Mononuclear cell (primary cell): ENCODE measurements around the gene BRINP2. TPM values are rescaled to one million over a fixed set of nuclear protein-coding genes. Genes with fewer than 3 reads are reported as not detected.

ENCODE experiments used
- H3K27me3 ChIP-seq: 2 replicates; pipeline ENCODE4 v1.6.0; 2011; ENCODE audit warnings: low read length, control low read depth; ENCODE audit not compliant: insufficient read depth
- H3K4me1 ChIP-seq: 2 replicates; pipeline ENCODE4 v1.5.1; 2011; ENCODE audit warnings: mild to moderate bottlenecking, low read length, control low read depth; ENCODE audit not compliant: insufficient read depth
- H3K4me3 ChIP-seq: 2 replicates; pipeline ENCODE4 v1.5.1; 2011; ENCODE audit warnings: mild to moderate bottlenecking, low read length, moderate library complexity
- H3K9me3 ChIP-seq: 2 replicates; pipeline ENCODE4 v1.5.1; 2011; ENCODE audit warnings: low read depth, mild to moderate bottlenecking, control low read depth, low read length
- total RNA-seq: library from RNA; depleted of rRNA; stranded (reverse); fragments of >200 nt; gene quantifications from one replicate; pipeline ENCODE4 v1.2.3, GENCODE V29; 2012

The BRINP2 gene
- total RNA-seq, 1 donor, result not detected

DNA sequence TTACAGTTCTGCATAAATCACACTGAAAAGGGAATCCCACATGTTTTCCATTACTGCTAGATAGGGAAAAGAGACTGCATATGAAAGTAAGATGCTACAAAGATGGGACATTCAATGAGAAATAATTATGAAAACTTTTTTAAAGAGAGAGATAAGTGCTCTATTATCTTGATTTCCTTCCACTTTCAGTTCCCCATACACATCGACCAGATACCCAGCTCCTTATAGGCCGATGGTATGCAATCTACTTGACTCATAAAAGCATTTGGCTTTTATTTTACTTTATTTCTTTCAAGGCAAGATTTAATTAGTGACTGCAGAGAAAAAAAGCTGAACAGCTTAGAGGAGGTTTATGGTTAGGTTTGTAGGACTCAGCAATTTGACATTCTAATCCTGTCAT, 13.1 kb downstream of the BRINP2 start:
- Histone ChIP-seq H3K4me3 (no peak overlapping the region), H3K4me1 (no peaks in the 10 kb centered on the region), H3K9me3 (no peaks in the 10 kb centered on the region), H3K27me3 (peaks cover 4% of the 10 kb centered on the region)

DNA sequence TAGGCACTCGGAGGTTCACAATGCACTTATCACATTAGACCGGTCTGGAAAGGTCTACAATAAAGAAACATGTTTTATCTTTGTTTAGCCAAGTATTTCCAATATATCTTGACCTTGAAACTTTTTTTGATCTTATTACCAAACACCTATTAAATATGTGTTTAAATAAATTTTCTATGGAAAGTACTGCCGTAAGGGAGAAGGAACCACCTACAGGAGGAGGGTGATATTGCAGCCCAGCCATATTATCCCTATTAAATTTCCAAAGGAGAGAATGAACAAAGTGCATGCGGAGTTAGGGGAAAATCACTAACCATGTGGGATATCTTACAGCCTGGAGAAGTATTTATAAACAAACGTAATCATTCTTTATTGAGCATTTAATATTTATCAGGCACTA, 14.5 kb downstream of the BRINP2 start:
- Histone ChIP-seq H3K9me3 (no peaks in the 10 kb centered on the region), H3K27me3 (peaks cover 4% of the 10 kb centered on the region), H3K4me1 (no peaks in the 10 kb centered on the region), H3K4me3 (no peak overlapping the region)

DNA sequence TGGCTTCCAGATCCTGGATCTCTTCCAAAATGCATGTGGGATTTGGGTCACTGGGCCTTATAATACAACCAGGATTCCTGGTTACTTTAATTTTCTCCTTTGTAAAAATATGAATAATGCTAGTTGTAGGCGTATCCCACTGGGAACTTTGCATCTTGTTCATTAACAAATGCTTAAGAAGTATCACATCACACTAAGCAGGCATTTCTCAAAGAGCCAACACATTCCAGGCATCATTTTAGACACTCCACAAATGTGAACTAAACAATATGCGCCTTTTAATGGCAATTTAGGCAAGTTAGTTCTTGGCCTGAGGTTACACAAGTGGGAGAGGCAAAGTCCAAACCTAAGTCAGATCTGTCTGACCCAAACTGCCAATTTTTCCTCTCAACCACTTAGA, 15.9 kb downstream of the BRINP2 start:
- Histone ChIP-seq H3K27me3 (no peaks in the 10 kb centered on the region), H3K4me1 (no peaks in the 10 kb centered on the region), H3K9me3 (no peaks in the 10 kb centered on the region), H3K4me3 (no peak overlapping the region)

DNA sequence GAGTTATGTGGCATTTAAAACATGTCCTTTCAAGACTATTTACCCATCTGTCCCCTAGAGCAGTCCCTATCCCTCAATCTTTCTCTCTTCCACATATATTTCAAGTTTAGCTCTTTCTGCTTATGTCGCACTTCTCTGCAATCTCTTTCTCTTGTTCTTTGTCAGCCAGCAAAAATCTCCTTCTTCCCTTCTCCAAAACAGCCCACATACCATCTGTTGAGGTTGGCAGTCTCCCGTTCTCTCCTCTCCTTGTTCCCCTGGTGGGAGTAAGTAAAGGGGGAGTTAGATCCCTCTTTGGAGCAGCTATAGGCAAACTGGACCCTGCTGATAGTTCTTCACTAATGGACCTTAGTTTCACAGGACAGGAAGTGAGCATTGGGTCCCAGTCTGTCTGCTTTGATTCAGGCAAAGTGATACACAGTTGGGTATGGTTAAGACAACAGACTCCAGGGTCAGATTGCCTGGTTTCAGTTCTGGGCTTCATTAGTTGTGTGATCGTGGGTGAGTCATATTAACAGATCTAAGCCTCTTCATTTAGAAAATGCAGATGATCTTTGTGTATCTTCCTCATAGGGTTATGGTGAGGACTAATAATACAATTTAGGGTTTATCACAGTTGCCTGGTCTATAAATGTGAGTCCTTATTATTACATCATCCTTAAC, 19.7 kb downstream of the BRINP2 start:
- H3K9me3 ChIP-seq, result no peaks in the 10 kb centered on the region
- no peaks in the 10 kb centered on the region for H3K4me1 ChIP-seq
- no peak overlapping the region for H3K4me3 ChIP-seq
- H3K27me3 ChIP-seq, result no peaks in the 10 kb centered on the region

DNA sequence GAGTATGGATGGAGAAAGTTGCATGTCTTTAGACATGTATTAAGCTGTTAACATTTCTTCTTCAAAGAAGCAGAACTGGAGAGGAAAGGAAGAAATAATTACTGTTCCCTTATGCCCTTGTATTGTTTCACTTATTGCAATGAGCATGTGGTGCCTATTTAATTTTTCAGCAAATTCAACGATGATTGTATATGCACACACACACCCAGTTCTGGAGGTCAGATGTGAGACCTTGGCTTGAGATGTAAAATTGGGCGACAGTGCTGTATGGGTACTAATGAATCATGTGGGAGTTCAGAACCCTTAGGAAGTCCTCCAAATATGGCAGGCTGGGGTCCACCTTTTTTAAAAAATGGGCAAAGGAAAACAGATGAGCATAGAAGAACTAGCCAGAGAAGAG, 27.5 kb downstream of the BRINP2 start:
- Histone ChIP-seq H3K4me3 (no peak overlapping the region), H3K9me3 (no peaks in the 10 kb centered on the region), H3K4me1 (no peaks in the 10 kb centered on the region), H3K27me3 (no peaks in the 10 kb centered on the region)

DNA sequence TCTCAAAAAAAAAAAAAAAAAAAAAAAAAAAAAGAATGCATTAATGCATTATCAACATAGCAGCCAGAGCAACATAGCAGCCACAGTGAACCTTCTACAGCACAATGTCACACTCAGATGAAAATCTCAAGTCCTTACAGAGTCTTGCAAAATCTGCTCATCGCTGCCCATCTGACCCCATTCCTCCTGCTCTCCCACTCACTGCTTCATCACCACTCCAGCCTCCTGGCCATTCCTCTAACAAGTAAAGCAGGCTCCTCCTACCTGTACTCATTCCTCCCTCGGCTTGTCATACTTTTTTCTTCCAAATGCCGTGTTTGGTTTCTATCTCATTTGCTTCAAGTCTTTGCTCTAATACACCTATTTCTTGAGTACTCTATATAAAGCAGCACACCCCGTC, 29.5 kb downstream of the BRINP2 start:
- Histone ChIP-seq H3K9me3 (no peaks in the 10 kb centered on the region), H3K4me3 (no peak overlapping the region), H3K27me3 (no peaks in the 10 kb centered on the region), H3K4me1 (no peaks in the 10 kb centered on the region)

DNA sequence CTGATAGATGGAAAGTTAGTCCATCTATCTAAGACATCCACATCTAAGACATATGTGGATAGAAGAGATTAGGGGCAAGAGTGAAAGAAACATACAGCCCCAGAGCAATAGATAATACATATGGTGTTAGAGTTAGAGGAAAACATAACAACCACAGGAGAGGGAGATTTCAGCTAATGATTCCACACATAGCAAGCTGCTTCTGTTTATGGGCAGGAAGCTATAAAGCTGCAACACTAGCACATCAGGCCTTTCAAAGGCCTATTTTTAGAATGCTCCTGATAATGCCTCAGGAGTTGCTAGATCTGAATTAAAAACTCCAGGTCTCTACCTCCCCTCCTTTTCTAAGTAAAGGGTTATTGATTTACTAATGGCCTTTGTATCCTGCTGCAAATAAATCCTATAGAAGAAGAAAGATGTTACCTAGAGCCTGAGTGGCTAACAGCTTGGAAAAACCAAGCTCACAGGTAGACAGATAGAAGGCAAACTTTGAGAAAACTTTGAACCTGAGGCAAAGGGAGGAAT, 36.1 kb downstream of the BRINP2 start:
- H3K4me3 ChIP-seq, result no peak overlapping the region

DNA sequence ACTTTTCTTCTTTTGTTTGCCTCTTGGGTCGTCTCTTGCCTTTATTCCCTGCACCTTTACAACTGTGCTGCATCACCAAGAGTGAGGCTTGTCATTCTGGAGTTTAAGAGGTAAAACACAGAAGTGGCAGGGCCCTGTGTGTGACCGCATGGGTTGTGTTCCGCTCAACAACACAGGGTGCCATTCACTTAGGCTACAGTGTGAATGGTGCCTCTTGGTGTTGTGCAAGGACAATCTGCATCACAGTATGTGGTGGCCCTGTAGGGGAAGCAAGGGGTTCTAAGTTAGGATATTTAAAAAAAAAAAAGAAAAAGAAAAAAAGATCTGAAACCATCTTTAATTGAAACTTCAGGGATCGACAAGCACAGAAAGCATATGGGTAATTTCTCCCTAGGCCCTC, 38.2 kb downstream of the BRINP2 start:
- H3K27me3 ChIP-seq, result no peaks in the 10 kb centered on the region
- H3K9me3 ChIP-seq, result no peaks in the 10 kb centered on the region
- H3K4me3 ChIP-seq, result no peak overlapping the region
- no peaks in the 10 kb centered on the region for H3K4me1 ChIP-seq

More for the DNA sequence above, 36.1 kb downstream of the BRINP2 start:
- H3K9me3 ChIP-seq, result no peaks in the 10 kb centered on the region
- H3K4me1 ChIP-seq, result no peaks in the 10 kb centered on the region
- no peaks in the 10 kb centered on the region for H3K27me3 ChIP-seq

DNA sequence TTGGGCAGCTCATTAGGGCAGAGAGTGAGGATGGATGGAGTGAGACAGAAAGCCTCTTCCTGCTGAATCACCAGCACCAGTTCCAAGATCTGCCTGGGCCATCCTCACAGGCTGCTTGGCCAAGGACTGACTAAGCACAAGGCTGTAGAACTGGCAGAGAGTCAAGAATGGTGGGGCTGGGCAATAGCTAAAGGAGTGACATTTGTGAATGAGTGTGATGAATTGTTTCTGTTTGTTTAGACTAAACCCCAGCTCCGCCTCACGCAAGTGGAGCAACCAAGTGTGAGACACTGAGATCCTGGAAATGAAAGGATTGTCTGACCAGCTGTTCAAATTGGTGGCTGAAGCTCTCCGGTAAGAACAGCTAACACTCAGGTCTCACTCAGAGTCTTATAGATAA, 38.6 kb downstream of the BRINP2 start:
- Histone ChIP-seq H3K4me3 (no peak overlapping the region), H3K27me3 (no peaks in the 10 kb centered on the region), H3K4me1 (no peaks in the 10 kb centered on the region), H3K9me3 (no peaks in the 10 kb centered on the region)

DNA sequence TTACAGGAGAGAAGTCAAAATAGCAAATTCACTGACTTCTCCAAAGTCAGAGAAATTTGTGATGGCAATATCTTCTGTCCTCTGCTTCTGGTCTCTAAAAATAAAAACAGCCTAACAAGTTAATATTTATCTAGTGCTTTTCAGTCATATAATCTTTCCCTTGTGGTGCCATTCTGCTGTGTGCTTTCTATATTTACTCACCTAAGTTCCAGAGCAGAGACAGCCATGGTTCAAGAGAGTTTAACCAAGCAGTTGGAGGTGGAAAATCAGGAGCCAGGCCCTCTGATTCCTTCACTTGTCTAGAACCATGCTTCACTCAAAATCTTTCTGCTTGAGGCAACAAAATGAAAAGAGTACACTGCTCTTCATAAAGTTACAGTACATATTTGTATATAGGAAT, 39.3 kb downstream of the BRINP2 start:
- no peaks in the 10 kb centered on the region for H3K27me3 ChIP-seq
- no peaks in the 10 kb centered on the region for H3K4me1 ChIP-seq
- no peaks in the 10 kb centered on the region for H3K9me3 ChIP-seq
- no peak overlapping the region for H3K4me3 ChIP-seq

DNA sequence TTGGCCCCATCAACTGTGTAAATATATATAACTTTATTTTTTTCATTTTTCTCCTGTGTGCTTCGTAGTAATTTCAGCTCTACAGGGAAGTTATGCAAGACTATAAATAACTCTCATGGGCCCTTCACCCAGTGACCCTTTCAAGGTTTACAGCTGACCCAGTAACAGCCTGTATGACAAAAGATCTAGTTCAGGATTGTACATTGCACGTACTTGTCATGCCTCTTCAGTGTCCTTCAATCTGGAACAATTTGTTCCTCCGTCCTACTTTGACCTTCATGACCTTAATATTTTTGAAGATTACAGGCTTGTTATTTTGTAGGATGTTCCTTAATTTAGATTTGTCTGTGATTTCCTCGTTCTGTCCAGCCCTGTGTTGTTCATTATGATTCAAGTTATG, 40.5 kb downstream of the BRINP2 start:
- Histone ChIP-seq H3K27me3 (no peaks in the 10 kb centered on the region), H3K9me3 (no peaks in the 10 kb centered on the region), H3K4me1 (no peaks in the 10 kb centered on the region), H3K4me3 (no peak overlapping the region)

DNA sequence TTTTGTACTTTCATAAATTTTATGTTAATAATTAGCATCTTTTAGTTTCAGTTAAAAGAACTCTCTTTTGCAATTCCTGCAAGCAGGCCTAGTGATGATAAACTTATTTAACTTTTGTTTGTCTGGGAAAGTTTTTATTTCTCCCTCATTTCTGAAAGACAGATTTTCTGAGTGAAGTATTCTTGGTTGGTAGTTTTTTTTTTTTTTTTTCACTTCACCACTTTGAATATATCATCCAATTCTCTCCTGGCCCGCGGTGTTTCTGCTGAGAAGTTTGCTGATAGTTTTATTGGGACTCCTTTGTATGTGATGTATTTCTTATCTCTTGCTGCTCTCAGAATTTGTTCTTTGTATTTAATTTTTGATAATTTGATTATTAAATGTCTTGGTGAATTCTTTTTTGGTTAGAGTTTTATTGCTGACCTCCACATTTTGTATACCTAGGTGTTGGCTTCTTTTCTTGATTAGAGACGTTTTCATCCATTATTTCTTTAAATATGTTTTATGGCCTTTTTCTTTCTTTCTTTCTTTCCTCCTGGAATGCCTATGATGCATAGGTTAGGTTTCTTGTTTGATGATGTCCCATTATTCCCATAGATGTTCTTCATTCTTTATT, 45.9 kb downstream of the BRINP2 start:
- Histone ChIP-seq H3K9me3 (peaks cover 15% of the 10 kb centered on the region), H3K4me3 (no peak overlapping the region), H3K4me1 (no peaks in the 10 kb centered on the region), H3K27me3 (no peaks in the 10 kb centered on the region)

DNA sequence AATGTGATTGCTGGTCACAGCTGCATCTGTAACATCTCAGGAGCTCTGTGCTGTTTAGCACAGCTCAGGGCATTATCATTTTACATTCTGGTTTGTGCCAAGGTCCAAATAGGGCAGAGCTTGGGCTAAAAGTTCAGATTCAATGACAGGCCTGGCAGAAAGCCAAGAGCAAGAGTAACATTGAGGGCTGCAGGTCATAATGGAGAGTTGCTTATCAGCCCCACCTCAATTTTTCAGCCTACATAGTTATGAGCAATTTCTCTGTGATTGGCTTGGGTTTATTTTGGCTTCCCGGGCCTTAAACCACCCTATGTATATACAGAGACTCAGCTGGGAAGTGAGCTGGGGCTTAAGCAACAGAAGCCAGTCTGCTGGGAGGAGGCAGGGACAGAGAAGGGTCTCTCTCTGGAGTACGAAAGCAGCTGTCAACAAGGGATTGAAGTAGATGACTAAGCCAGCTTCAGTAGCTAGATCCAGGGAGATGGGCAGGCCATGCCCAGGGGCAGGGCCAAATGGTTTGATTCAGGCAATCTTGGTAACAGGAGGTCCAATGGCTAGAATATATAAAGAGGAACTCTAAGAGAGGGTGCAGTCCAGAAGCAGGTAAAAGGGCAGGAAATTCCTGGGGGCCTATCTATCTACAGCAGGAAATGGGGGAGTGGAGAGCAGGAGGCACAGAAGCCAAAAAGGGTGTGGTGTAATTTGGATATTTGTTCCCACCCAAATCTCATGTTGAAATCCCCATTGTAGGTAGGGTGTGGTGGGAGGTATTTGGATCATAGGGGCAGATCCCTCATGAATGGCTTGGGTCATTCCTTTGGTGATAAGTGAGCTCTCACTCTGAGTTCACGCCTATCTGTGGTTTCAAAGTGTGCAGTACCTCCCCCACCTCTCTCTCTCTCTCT, 49.0 kb downstream of the BRINP2 start:
- Histone ChIP-seq H3K4me3 (no peak overlapping the region), H3K4me1 (no peaks in the 10 kb centered on the region), H3K27me3 (no peaks in the 10 kb centered on the region), H3K9me3 (peaks cover 15% of the 10 kb centered on the region)

DNA sequence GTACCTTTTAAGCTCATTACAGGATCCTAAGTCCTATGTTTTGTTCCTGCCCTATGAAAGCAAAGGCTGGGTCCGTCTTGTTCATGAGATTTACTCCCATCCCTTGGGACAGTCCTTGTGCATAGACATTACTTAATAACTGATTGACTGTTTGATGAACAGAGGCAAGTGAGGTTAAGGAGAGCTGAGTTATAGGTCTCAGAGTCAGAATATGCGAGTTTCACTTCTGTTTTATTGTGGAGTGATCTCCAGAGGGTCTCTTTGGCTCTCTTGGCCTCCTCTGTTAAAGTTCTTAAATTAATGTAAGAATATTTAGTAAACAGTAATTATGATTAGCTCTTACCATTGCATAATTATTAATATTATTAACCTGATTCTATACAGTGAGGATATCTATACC, 52.6 kb downstream of the BRINP2 start:
- Histone ChIP-seq H3K4me3 (no peak overlapping the region), H3K27me3 (no peaks in the 10 kb centered on the region), H3K4me1 (no peaks in the 10 kb centered on the region), H3K9me3 (no peaks in the 10 kb centered on the region)

DNA sequence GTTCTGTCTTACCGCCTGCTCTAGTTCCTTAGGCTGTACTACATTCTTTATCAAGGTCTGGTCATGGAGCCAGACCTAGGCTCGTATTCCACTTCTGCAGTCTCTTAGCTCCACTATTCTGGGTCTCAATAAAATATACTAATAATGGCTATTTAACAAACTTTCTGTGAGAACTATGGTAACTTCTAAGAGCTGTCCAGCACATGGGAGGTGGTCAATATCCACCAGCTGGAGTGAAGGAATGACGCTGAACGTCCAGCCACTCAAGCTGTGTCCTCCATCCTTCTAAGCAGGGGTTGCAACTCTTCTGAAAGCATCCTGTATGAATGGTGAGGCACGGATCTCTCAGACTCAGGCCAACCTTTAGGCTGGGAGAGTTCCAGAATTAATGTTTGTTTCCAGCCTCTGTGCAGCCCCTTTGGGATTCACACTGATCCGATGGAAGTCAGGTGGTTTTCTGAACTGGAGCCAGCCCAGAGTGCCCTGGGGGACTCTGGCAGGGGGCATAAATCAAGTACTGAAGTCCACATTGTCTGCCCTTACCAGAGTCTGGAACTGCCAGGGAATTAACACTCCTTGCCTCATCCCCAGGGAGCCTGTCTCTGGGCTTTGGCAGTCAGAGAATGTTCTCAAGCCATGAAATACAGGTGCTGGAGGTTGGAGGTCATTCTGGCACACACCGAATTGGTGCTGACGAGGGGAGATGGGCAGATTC, 57.4 kb downstream of the BRINP2 start:
- no peak overlapping the region for H3K4me3 ChIP-seq
- H3K4me1 ChIP-seq, result no peaks in the 10 kb centered on the region
- H3K27me3 ChIP-seq, result no peaks in the 10 kb centered on the region
- H3K9me3 ChIP-seq, result no peaks in the 10 kb centered on the region
